H1 (cell line): ENCODE measurements around the gene COL8A1. TPM values are rescaled to one million over a fixed set of nuclear protein-coding genes. Genes with fewer than 3 reads are reported as not detected.

Experiments used
- CTCF ChIA-PET: fragments of 300-600 bp; sonication (Branson Sonifier 250); formaldehyde crosslinking; loops from one replicate; lab custom pipeline; 2021; ENCODE audit not compliant: partially characterized antibody; lab: Charles Lee
- POLR2A ChIA-PET: fragments of 300-600 bp; sonication (Branson Sonifier 250); formaldehyde crosslinking; loops from one replicate; lab custom pipeline; 2021; ENCODE audit warnings: inconsistent platforms; ENCODE audit not compliant: partially characterized antibody; lab: Charles Lee
- DNase-seq, 2 experiments: peaks; one replicate each; pipeline versions ENCODE4 v3.0.0 to v3.0.0-alpha.2; 2010 to 2022; ENCODE audit warnings: low spot score in 2 of 2, low read depth in 1 of 2, mixed read lengths in 1 of 2
- FAIRE-seq: peaks from 2 replicates; lab custom pipeline; 2011; peaks lifted over from hg19 to GRCh38; lab: Jason Lieb, UNC
- H2AFZ ChIP-seq: 2 replicates; pipeline ENCODE4 v1.8.1; 2012; ENCODE audit warnings: low read length, inconsistent platforms
- H2AK5ac ChIP-seq: 2 replicates; pipeline ENCODE4 v1.6.1; 2013; ENCODE audit warnings: low read depth, low read length
- H2BK120ac ChIP-seq: replicated peaks from 2 replicates; pipeline ENCODE3; 2013; ENCODE audit warnings: low read depth, low read length, inconsistent platforms
- H2BK12ac ChIP-seq: 2 replicates; pipeline ENCODE4 v1.6.1; 2013; ENCODE audit warnings: low read depth, low read length
- H2BK15ac ChIP-seq: 2 replicates; pipeline ENCODE4 v1.6.1; 2013; ENCODE audit warnings: low read length
- H2BK20ac ChIP-seq: 2 replicates; pipeline ENCODE4 v1.6.1; 2013; ENCODE audit warnings: low read length
- H2BK5ac ChIP-seq: 2 replicates; pipeline ENCODE4 v1.6.1; 2013; ENCODE audit warnings: low read depth, low read length
- H3K14ac ChIP-seq: 2 replicates; pipeline ENCODE4 v1.6.1; 2013; ENCODE audit warnings: inconsistent platforms; ENCODE audit not compliant: insufficient read length
- H3K18ac ChIP-seq: 2 replicates; pipeline ENCODE4 v1.6.1; 2013; ENCODE audit warnings: low read length; ENCODE audit errors: extremely low read depth
- H3K23ac ChIP-seq: 2 replicates; pipeline ENCODE4 v1.6.1; 2013; ENCODE audit warnings: inconsistent platforms; ENCODE audit not compliant: insufficient read length
- H3K23me2 ChIP-seq: 2 replicates; pipeline ENCODE4 v1.6.1; 2013; ENCODE audit warnings: low read depth, low read length
- H3K27ac ChIP-seq: 2 replicates; pipeline ENCODE4 v1.6.1; 2011; ENCODE audit warnings: low read depth, low read length, inconsistent platforms
- H3K27me3 ChIP-seq, 4 experiments: replicated peaks in 1 of 4; 1 replicate in 1 of 4; 2 replicates in 3 of 4; pipeline versions ENCODE4 v1.6.1 to v1.8.1; 2011 to 2013; ENCODE audit warnings: low read length in 3 of 4, mild to moderate bottlenecking in 3 of 4, inconsistent platforms in 2 of 4, mixed read lengths in 2 of 4, moderate library complexity in 1 of 4; ENCODE audit not compliant: control insufficient read depth in 3 of 4, insufficient read depth in 3 of 4; ENCODE audit errors: extremely low read depth in 1 of 4
- H3K36me3 ChIP-seq, 4 experiments: 2 replicates each; pipeline versions ENCODE4 v1.6.1 to v1.8.1; 2011 to 2013; ENCODE audit warnings: mild to moderate bottlenecking in 4 of 4, low read length in 3 of 4, moderate library complexity in 2 of 4, control low read depth in 1 of 4, inconsistent platforms in 1 of 4; ENCODE audit not compliant: insufficient read depth in 4 of 4, control insufficient read depth in 2 of 4
- H3K4ac ChIP-seq: replicated peaks from 2 replicates; pipeline ENCODE3; 2013; ENCODE audit warnings: low read length, low read depth, mixed read lengths, inconsistent platforms; ENCODE audit not compliant: insufficient read length
- H3K4me1 ChIP-seq, 4 experiments: replicated peaks in 1 of 4; 1 replicate in 1 of 4; 2 replicates in 3 of 4; pipeline versions ENCODE4 v1.6.1 to v1.8.1; 2011 to 2013; ENCODE audit warnings: low read length in 3 of 4, inconsistent platforms in 2 of 4, mixed read lengths in 1 of 4; ENCODE audit not compliant: insufficient read depth in 4 of 4, control insufficient read depth in 3 of 4
- H3K4me2 ChIP-seq, 2 experiments: 2 replicates each; pipeline versions ENCODE4 v1.6.1 to v1.8.1; 2011 to 2013; ENCODE audit warnings: low read depth in 2 of 2, low read length in 2 of 2, control low read depth in 1 of 2, inconsistent platforms in 1 of 2, mild to moderate bottlenecking in 1 of 2; ENCODE audit not compliant: insufficient read depth in 1 of 2
- H3K4me3 ChIP-seq, 4 experiments: fragments of 200-600, 300-600 bp in 1 of 4; sonication (generic), shearing (Covaris generic), sonication (Bioruptor Twin) in 1 of 4; 2 replicates each; pipeline versions ENCODE4 v1.5.1 to v1.8.1; 2011 to 2016; ENCODE audit warnings: low read length in 4 of 4, low read depth in 3 of 4, control low read depth in 2 of 4, inconsistent platforms in 2 of 4, mild to moderate bottlenecking in 2 of 4, mixed read lengths in 1 of 4, moderate library complexity in 1 of 4; ENCODE audit not compliant: insufficient read depth in 2 of 4; ENCODE audit errors: extremely low read depth in 1 of 4
- H3K56ac ChIP-seq: replicated peaks from 2 replicates; pipeline ENCODE3; 2013; ENCODE audit warnings: low read depth, mild to moderate bottlenecking, mixed read lengths, low read length, inconsistent platforms; ENCODE audit not compliant: insufficient read length
- H3K79me1 ChIP-seq: 2 replicates; pipeline ENCODE4 v1.6.1; 2013; ENCODE audit warnings: low read depth, low read length, control low read depth
- H3K79me2 ChIP-seq, 2 experiments: 2 replicates each; pipeline versions ENCODE4 v1.6.1 to v1.8.1; 2012 to 2013; ENCODE audit warnings: low read length in 2 of 2, mild to moderate bottlenecking in 2 of 2, inconsistent platforms in 1 of 2; ENCODE audit not compliant: insufficient read depth in 2 of 2, control insufficient read depth in 1 of 2
- H3K9ac ChIP-seq, 4 experiments: replicated peaks in 1 of 4; 1 replicate in 1 of 4; 2 replicates in 3 of 4; pipeline versions ENCODE4 v1.6.1 to v1.8.1; 2011 to 2013; ENCODE audit warnings: low read depth in 3 of 4, low read length in 3 of 4, control low read depth in 2 of 4, mild to moderate bottlenecking in 2 of 4, moderate library complexity in 2 of 4, inconsistent platforms in 1 of 4; ENCODE audit errors: extremely low read depth in 1 of 4
- H3K9me3 ChIP-seq, 2 experiments: 2 replicates each; pipeline versions ENCODE4 v1.6.1 to v1.8.1; 2012 to 2013; ENCODE audit warnings: mild to moderate bottlenecking in 2 of 2, moderate library complexity in 2 of 2, control low read depth in 1 of 2, inconsistent platforms in 1 of 2, low read depth in 1 of 2, low read length in 1 of 2, mixed read lengths in 1 of 2; ENCODE audit not compliant: insufficient read depth in 2 of 2
- H4K20me1 ChIP-seq, 2 experiments: replicated peaks in 1 of 2; 2 replicates each; pipeline versions ENCODE3 to v1.8.1; 2011 to 2013; ENCODE audit warnings: inconsistent platforms in 2 of 2, low read length in 2 of 2, mild to moderate bottlenecking in 1 of 2; ENCODE audit not compliant: insufficient read depth in 2 of 2, control insufficient read depth in 1 of 2
- H4K5ac ChIP-seq: 2 replicates; pipeline ENCODE4 v1.6.1; 2013; ENCODE audit warnings: low read length, low read depth, mixed read lengths, inconsistent platforms; ENCODE audit not compliant: insufficient read length
- H4K8ac ChIP-seq: 2 replicates; pipeline ENCODE4 v1.8.0; 2013; ENCODE audit warnings: mild to moderate bottlenecking, moderate library complexity, low read length, inconsistent platforms; ENCODE audit not compliant: insufficient read depth; ENCODE audit errors: extremely low read depth
- H4K91ac ChIP-seq: replicated peaks from 2 replicates; pipeline ENCODE3; 2013; ENCODE audit warnings: low read length, mixed read lengths, inconsistent platforms; ENCODE audit not compliant: insufficient read length
- CEBPB ChIP-seq: IDR thresholded peaks from 2 replicates; pipeline ENCODE4 v1.6.1; 2012; ENCODE audit warnings: low read depth, low read length
- CHD1 ChIP-seq: IDR thresholded peaks from 2 replicates; pipeline ENCODE4 v1.6.1; 2012; ENCODE audit warnings: low read depth, low read length, improper control_type of control experiment
- EGR1 ChIP-seq: IDR thresholded peaks from 2 replicates; pipeline ENCODE4 v1.6.1; 2011; ENCODE audit warnings: low read depth, low read length, borderline replicate concordance
- FOSL1 ChIP-seq: IDR thresholded peaks from 2 replicates; pipeline ENCODE4 v1.6.1; 2011; ENCODE audit warnings: mild to moderate bottlenecking, low read depth, low read length, moderate library complexity; ENCODE audit not compliant: insufficient read depth
- HDAC2 ChIP-seq, 2 experiments: fragments of 300-600 bp in 1 of 2; sonication (generic) in 1 of 2; IDR thresholded peaks; 2 replicates each; pipeline ENCODE4 v1.6.1; 2011 to 2012; ENCODE audit warnings: low read depth in 2 of 2, low read length in 2 of 2, mild to moderate bottlenecking in 2 of 2, moderate library complexity in 2 of 2, borderline replicate concordance in 1 of 2, inconsistent platforms in 1 of 2
- SUZ12 ChIP-seq: fragments of 200-600 bp; sonication (generic); IDR thresholded peaks from 2 replicates; pipeline ENCODE4 v1.6.1; 2012; ENCODE audit warnings: mild to moderate bottlenecking, inconsistent platforms, low read length, moderate library complexity, mixed read lengths
- WGBS, 2 experiments: shearing (Covaris generic) in 1 of 2; methylation state at CpG; one replicate each; pipeline versions ENCODE4 v1.1.6 to v1.1.7; 2013 to 2015; ENCODE audit warnings: low lambda C conversion rate in 2 of 2, mixed read lengths in 2 of 2, inconsistent platforms in 1 of 2, low coverage in 1 of 2, missing lambda C conversion rate in 1 of 2; ENCODE audit not compliant: insufficient replicate concordance in 2 of 2, insufficient coverage in 1 of 2, insufficient read length in 1 of 2; ENCODE audit errors: extremely low coverage in 1 of 2, missing lambda C conversion rate in 1 of 2; 5-methylcytosine and 5-hydroxymethylcytosine counted together
- polyA plus RNA-seq, 7 experiments: library from polyadenylated mRNA; depleted of rRNA in 3 of 7; stranded (reverse) in 5 of 7; unstranded in 2 of 7; fragments of >200 nt in 5 of 7; fragments of 200-250 nt in 2 of 7; gene quantifications; 1 replicate in 5 of 7; 2 replicates in 1 of 7; 4 replicates in 1 of 7; pipeline versions ENCODE4 v1.2.1 to v1.2.3, GENCODE V29; 2011 to 2013; ENCODE audit warnings: missing spikeins in 2 of 7, mixed read lengths in 2 of 7
- total RNA-seq: library from RNA; stranded (reverse); fragmentation: NEBNext Ultra II Directional; extraction: Animal tissue kit (Norgen Biotek cat#: 25700); gene quantifications from 2 replicates; pipeline ENCODE4 v1.2.1, GENCODE V29; 2021

COL8A1 gene
- total and polyA plus RNA-seq, 2 of the 8 experiments (the other 6 are each of a cell fraction or from before 2014, with no cell fraction given) = 0.21 to 1.2 TPM

DNA sequence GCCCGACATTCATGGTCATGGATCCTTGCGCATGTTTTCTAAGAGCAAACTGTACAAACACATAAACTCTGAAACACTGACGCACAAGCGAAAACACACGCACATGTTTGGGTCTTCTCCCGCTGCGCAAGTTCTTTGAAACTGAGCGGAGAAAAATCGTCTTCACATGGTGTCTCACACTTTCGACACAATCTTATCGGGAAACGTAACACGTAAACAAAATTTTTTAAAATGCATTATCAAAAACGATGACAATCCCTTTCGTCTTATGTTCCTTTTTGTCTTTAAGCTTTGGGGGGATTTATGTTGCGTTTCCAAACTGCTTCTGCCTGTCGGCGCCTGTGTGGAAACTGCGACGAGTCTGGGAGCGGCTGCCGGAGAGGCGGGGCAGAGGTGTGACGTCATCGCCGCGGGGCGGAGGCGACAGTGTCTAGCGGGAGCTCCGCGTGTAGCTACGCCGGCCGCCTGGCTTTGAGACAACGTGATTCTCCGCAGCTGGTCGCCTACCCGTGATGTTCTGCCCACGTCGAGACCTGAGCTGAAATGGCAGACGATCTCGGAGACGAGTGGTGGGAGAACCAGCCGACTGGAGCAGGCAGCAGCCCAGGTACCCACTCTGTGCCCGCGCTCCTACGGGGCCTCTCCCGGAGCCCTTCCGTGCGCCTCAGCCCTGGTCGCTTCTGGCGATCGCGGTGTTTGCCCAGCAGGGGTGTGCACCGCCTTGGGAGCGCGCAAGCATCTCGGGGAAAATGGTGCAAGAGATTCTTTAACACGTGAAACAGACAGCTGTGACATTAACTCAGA lies 179.2 kb downstream of the COL8A1 start, which contains the start of gene CMSS1:
Gene CMSS1 (plus strand): TSS at position 426 of the 804 bp plus-strand sequence.
- Histone ChIP-seq H3K4me1 (peaks cover 0 to 5% (median 0%) of the 10 kb centered on the region in 4 experiments; a peak in 2 of 7 replicates), H4K91ac (no peak within 1 kb of the TSS), H3K79me1 (peaks cover 4% of the 10 kb centered on the region), H3K23ac (no peak within 1 kb of the TSS), H2BK120ac (no peak within 1 kb of the TSS), H3K4ac (no peak within 1 kb of the TSS), H3K4me2 (peak within 1 kb of the TSS; percentile 73 to 85), H3K4me3 (peak within 1 kb of the TSS; percentile 79 to 94 (median 88)), H4K5ac (no peak within 1 kb of the TSS), H3K23me2 (peaks cover 12% of the 10 kb centered on the region), H3K36me3 (no peaks in the 10 kb centered on the region), H2AFZ (peak within 1 kb of the TSS; percentile 89), H3K27ac (peak within 1 kb of the TSS; percentile 80), H3K9me3 (no peaks in the 10 kb centered on the region), H3K9ac (peak within 1 kb of the TSS; percentile 85 to 90 (median 90)), H4K20me1 (no peaks in the 10 kb centered on the region), H3K79me2 (peaks cover 0 to 26% of the 10 kb centered on the region in 2 experiments; a peak in 2 of 4 replicates), H2BK5ac (peak within 1 kb of the TSS; percentile 76), H4K8ac (peak within 1 kb of the TSS; percentile 92; the same call in 1 of the 2 replicates), H3K56ac (peak within 1 kb of the TSS; percentile 48), H3K14ac (no peak within 1 kb of the TSS), H2BK12ac (no peak within 1 kb of the TSS), H2BK20ac (no peak within 1 kb of the TSS), H2AK5ac (no peak within 1 kb of the TSS; the same call in 1 of the 2 replicates), H2BK15ac (no peak within 1 kb of the TSS), H3K27me3 (no peaks in the 10 kb centered on the region; a peak in 1 of 7 replicates), H3K18ac (peak within 1 kb of the TSS; percentile 89)
- CTCF ChIA-PET = interaction anchor here (1.1 to 3.0 kb wide), 2 partner anchors 9 to 251 kb away, joined by 5 to 9 read pairs; no protein-coding TSS in a partner anchor
- DNase-seq = peak; percentile 58 to 97
- WGBS, 2 experiments = 2% methylated on average over 60 of the region's 60 CpGs; no CpG with 5 or more reads in 1 of the 2 experiments
- POLR2A ChIA-PET = interaction anchor here (0.8 to 1.3 kb wide), 3 partner anchors 26 to 443 kb away, joined by 3 to 5 read pairs (median 4); partner anchors contain the start of gene TBC1D23
- peak; percentile 65 for FAIRE-seq
- no peak for TF ChIP-seq FOSL1
- TF ChIP-seq CEBPB = no peak
- no peak for TF ChIP-seq CHD1
- no peak for TF ChIP-seq EGR1
- TF ChIP-seq SUZ12 = no peak
- TF ChIP-seq HDAC2 (IDR thresholded peaks at IDR 0.05; ENCODE audit: borderline replicate concordance in 1 of 2, low read depth in 2 of 2, low read length in 2 of 2) = peak in 1 of 2 experiments; percentile 26; a peak in 2 of 4 replicates
